Lower leg skin (tissue), 4 donors: ENCODE results near the gene DOCK1. TPM values are rescaled to one million over a fixed set of nuclear protein-coding genes. Genes with fewer than 3 reads are reported as not detected.

Experiments used
- DNase-seq, 2 donors: peaks; one replicate each; pipeline ENCODE4 v3.0.0-alpha.2; 2019; ENCODE audit warnings: low spot score in 2 of 2
- H3K4me3 ChIP-seq: fragments of 200-600 bp; sonication (generic); 2 replicates; pipeline ENCODE4 v1.5.1; 2017; ENCODE audit warnings: mild to moderate bottlenecking, low read depth; ENCODE audit not compliant: poor library complexity, severe bottlenecking
- POLR2A ChIP-seq, 2 donors: fragments of 450-650 bp; IDR thresholded peaks; one replicate each; pipeline ENCODE4 v1.6.1; 2016 to 2017; ENCODE audit warnings: antibody characterized with exemption in 2 of 2, mild to moderate bottlenecking in 1 of 2, moderate library complexity in 1 of 2
- WGBS, 2 donors: methylation state at CpG; one replicate each; pipeline ENCODE4 v1.1.5; 2018; 5-methylcytosine and 5-hydroxymethylcytosine counted together
- intact Hi-C: fragments of 100-400 bp; cut with DNase I; formaldehyde crosslinking; loops from one replicate; pipeline ENCODE4 v1.15.0; 2023; ENCODE audit warnings: low total_unique reads
- total RNA-seq, 4 donors: library from RNA; depleted of rRNA; stranded (reverse); fragments of >200 nt; gene quantifications; one replicate each; pipeline ENCODE4 v1.1.0, GENCODE V29; 2016
- TF ChIP-seq, protein P1 (sequence below), 3 donors: fragments of 450-650 bp; IDR thresholded peaks; one replicate each; pipeline ENCODE4 v1.5.1; 2016; ENCODE audit warnings: antibody characterized with exemption in 3 of 3, mild to moderate bottlenecking in 3 of 3, moderate library complexity in 2 of 3

Gene DOCK1
- total RNA-seq, 4 donors from 2014 or later, result 76.6 to 108 (median 83.4) TPM

GRCh38 chr10:127375461-127375860, 470.2 kb downstream of the DOCK1 start:
- intact Hi-C loops, result no loop called here
- WGBS, 2 donors, result 92 to 98% methylated on average over 3 of the region's 3 CpGs
- no peak for DNase-seq
- TF ChIP-seq, protein P1, sequence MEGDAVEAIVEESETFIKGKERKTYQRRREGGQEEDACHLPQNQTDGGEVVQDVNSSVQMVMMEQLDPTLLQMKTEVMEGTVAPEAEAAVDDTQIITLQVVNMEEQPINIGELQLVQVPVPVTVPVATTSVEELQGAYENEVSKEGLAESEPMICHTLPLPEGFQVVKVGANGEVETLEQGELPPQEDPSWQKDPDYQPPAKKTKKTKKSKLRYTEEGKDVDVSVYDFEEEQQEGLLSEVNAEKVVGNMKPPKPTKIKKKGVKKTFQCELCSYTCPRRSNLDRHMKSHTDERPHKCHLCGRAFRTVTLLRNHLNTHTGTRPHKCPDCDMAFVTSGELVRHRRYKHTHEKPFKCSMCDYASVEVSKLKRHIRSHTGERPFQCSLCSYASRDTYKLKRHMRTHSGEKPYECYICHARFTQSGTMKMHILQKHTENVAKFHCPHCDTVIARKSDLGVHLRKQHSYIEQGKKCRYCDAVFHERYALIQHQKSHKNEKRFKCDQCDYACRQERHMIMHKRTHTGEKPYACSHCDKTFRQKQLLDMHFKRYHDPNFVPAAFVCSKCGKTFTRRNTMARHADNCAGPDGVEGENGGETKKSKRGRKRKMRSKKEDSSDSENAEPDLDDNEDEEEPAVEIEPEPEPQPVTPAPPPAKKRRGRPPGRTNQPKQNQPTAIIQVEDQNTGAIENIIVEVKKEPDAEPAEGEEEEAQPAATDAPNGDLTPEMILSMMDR (IDR thresholded peaks at IDR 0.05), result no peak
- TF ChIP-seq POLR2A (IDR thresholded peaks at IDR 0.05), result no peak
- no peak overlapping the region for H3K4me3 ChIP-seq

DNA sequence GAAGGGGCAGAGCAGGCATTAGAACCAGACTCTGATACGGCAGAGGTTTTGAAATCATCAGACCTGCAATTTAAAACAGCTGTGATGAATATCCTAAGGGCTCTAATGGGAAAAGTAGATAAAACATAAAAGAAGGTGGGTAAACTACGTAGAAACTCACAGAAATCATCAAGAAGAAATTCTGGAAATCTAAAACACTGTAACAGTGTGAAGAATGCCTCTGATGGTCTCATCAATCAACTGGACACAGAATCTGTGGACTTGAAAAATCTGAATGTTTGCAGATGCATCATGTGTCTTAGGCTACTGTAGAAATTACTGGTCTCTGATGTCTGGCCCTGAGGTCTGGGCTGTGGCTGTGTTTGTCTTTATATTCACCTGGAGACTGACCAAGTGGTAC, 470.8 kb downstream of the DOCK1 start:
- WGBS, 2 donors, result 92 to 98% methylated on average over 2 of the region's 2 CpGs
- no peak overlapping the region for H3K4me3 ChIP-seq
- DNase-seq, result no peak
- TF ChIP-seq POLR2A (IDR thresholded peaks at IDR 0.05), result no peak
- TF ChIP-seq, protein P1 (IDR thresholded peaks at IDR 0.05), result no peak
- intact Hi-C loops, result no loop called here

DNA sequence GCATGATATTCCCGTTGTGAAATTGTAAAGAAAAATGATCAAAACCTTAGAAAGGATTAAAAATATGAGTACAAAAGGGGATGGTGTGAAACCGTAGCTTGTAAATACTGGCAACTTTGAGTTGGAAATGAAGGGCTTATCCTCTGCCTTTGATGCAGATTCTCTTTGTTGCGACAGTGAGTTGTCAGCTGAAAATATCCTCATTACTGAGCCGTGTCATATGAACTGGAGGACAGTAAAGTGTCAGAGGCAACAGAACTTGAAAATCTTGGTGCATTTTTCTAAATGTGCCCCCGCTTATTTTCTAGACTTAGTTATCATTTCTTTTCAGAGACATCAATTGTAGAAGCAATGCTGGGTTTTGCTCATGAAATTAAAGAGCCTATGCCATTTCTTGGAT, 473.4 kb downstream of the DOCK1 start:
- intact Hi-C loops, result no loop called here
- H3K4me3 ChIP-seq, result no peak overlapping the region
- WGBS, 2 donors, result 95 to 98% methylated on average over 5 of the region's 5 CpGs
- TF ChIP-seq POLR2A (IDR thresholded peaks at IDR 0.05), result no peak
- TF ChIP-seq, protein P1 (IDR thresholded peaks at IDR 0.05), result no peak
- DNase-seq, result no peak

GRCh38 chr10:127384532-127384931, 479.3 kb downstream of the DOCK1 start:
- WGBS, 2 donors, result 87% methylated on average over 18 of the region's 18 CpGs
- no peak overlapping the region for H3K4me3 ChIP-seq
- DNase-seq, result no peak
- TF ChIP-seq POLR2A (IDR thresholded peaks at IDR 0.05), result no peak
- TF ChIP-seq, protein P1 (IDR thresholded peaks at IDR 0.05), result no peak
- intact Hi-C loops, result no loop called here

GRCh38 chr10:127385066-127385465, 479.8 kb downstream of the DOCK1 start:
- DNase-seq, result no peak
- intact Hi-C loops, result no loop called here
- H3K4me3 ChIP-seq, result no peak overlapping the region
- WGBS, 2 donors, result 89 to 96% methylated on average over 3 of the region's 3 CpGs
- TF ChIP-seq, protein P1 (IDR thresholded peaks at IDR 0.05), result no peak
- TF ChIP-seq POLR2A (IDR thresholded peaks at IDR 0.05), result no peak

DNA sequence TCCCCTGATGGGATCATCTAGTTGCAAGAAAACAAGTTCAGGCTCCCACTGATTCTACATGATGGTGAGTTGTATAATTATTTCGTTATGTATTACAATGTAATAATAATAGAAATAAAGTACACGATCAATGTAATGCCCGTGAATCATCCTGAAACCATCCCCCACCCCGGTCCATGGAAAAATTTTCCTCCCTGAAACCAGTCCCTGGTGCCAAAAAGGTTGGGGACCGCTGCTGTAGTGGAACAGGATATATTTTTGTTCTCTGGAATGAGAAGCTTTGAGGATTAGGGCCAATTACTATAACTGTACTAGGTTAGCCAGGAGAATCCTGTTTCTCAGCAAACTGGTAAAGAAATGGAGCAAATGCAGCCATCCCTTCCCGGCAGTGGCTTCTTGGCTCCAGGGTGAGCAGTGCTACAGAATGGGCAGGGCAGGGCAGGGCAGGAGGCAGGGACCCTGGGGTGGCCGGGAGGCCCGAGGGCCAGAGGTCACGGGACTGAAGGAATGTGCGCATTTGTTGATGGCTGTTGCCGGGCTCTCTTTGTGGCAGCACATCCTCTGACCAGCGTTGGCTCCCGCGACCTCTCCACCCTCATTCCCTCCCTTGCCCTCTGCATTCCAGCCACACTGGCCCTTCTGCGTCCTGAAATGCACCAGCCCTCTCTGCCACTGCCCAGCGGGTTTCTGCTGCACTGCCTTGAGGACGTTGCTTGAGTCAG, 481.5 kb downstream of the DOCK1 start:
- DNase-seq, result peak in 1 of 2 donors; percentile 66
- 75 to 85% methylated on average over 17 of the region's 17 CpGs for WGBS, 2 donors
- no peak overlapping the region for H3K4me3 ChIP-seq
- intact Hi-C loops, result no loop called here
- TF ChIP-seq, protein P1 (IDR thresholded peaks at IDR 0.05), result no peak
- TF ChIP-seq POLR2A (IDR thresholded peaks at IDR 0.05), result no peak
